COR-L47 (cell line): ENCODE results near the gene MTCL3.

Experiments
- DNase-seq: peaks from one replicate; lab custom pipeline; 2025; lab: John Stamatoyannopoulos, UW

The MTCL3 gene

GRCh38 chr6:127518710-127519468, at the start of gene MTCL3:
MTCL3 (minus strand) TSS chr6:127519335.
- DNase-seq: peak; percentile 78

GRCh38 chr6:127567476-127567875, 48.3 kb upstream of the MTCL3 start:
- DNase-seq: no peak

DNA sequence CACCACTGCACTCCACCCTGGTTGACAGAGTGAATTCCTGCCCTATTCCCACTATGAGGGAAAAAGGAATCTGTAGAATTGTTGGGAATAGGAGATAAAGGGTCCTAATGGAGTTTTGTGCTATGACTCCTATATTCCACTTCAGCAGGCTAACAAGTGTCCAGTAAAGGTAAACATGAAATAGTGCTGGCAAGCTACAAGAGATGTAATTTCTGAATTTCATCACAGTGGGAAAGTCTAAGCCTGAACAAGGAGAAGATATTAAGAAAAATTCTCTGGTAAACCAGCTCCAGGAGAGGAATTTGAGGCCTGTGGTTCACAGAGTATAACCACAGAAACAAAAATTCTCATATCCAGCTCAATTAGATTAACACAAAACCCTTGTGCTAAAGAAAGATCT, 47.5 kb upstream of the MTCL3 start:
- no peak for DNase-seq

GRCh38 chr6:127566119-127566518, 47.0 kb upstream of the MTCL3 start:
- no peak for DNase-seq

DNA sequence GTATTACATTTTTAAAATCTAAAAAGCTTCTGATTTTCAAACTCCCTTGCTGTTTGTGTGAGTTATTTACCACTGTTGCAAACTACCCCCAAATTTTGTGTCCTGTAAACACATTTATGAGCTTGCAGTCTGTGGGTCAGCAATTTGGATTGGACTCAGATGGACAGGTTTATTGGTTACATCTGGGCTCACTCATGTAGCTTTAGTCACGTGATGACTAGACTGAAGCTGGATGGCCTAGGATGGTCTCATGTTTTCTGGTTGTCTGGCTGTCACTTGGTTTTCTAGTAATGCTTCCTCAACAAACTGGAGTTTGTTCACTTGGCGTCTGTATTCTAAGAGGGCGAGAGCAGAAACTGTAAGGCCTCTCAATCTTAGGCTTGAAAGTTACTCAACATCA, 45.6 kb upstream of the MTCL3 start:
- no peak for DNase-seq

DNA sequence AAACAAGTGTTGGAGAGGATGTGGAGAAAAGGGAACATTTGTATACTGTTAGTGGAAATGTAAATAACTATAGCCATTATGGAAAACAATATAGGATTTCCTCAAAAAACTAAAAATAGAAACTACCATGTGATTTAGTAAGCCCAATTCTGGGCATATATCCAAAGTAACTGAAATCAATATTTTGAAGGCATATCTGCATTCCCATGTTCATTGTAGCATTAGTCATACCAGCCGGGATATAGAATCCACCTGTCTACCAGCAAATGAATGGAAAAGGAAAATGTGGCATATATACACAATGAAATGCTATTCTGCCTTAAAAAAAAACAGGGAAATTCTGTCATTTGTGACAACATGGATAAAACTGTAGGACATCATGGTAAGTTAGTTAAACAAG, 42.5 kb upstream of the MTCL3 start:
- DNase-seq: no peak

- DNase-seq: no peak
Measured at GRCh38 chr6:127554435-127555006, 35.4 kb upstream of the MTCL3 start.

DNA sequence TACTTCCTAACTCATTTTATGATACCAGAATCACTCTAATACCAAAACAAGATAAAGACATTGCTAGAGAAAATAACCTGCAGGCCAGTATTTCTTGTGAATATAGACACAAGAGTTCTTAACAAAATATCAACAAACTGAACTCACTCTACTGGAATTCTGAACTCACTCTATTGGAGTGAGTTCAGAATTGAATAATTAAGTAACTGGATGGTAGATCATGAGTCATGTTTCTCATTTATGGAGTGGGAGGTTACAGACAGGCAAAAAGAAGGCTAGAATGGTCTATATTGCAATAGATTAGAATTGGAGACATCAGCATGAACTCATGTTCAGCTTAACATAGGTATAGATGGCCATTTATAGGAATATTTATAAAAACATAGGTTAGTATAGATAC, 31.3 kb upstream of the MTCL3 start:
- DNase-seq: no peak

GRCh38 chr6:127547904-127548649, 28.9 kb upstream of the MTCL3 start:
- no peak for DNase-seq

- DNase-seq: no peak
Measured at GRCh38 chr6:127547215-127547614, 28.1 kb upstream of the MTCL3 start.

GRCh38 chr6:127539272-127539671, 20.1 kb upstream of the MTCL3 start:
- DNase-seq: peak; percentile 10

DNA sequence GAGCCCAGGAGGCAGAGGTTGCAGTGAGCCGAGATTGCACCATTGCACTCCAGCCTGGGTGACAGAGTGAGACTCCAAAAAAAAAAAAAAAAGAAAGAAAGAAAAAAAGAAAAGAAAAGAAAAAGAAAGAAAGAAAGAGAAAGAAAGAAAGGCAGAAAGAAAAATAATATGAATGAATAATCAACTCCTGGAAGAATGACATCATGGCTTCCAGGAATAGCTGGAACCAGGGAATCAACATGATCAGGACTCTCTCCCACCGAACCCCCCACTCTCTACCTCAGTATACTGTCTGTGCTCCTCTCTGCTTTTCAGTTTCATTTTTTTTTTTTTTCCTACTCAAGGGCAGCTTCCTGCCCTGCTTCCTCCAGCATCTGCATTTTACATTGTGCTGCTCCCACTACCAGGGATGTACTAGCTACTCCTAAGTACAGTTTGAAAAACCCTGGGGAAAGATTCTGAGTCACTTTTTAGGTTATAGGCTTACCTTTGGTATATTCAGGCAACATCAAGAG, 19.7 kb upstream of the MTCL3 start:
- DNase-seq: no peak

DNA sequence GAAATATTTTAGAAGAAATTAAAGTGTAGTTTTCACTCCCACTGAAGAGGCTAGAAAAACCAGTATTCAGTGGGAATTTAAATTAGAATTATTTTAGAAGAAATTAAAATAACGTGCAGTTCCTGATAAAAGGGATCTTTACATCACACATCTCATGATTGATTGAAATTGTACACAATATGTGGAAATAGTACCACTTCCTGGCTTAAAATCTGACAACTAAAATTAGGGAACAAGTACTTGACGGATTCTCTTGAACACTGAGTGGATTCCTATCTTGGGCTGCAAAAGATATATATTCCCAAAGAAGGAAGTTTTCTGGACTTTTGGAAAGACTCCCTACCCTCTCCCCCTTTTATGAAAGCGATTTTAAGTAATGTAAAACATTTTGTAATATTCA, 14.6 kb upstream of the MTCL3 start:
- DNase-seq: no peak

- DNase-seq: no peak
Measured at GRCh38 chr6:127533011-127533410, 13.9 kb upstream of the MTCL3 start.

- no peak for DNase-seq
Measured at GRCh38 chr6:127522714-127523113, 3.6 kb upstream of the MTCL3 start.

- no peak for DNase-seq
Measured at GRCh38 chr6:127520066-127520465, 931 bp upstream of the MTCL3 start.

GRCh38 chr6:127519469-127519785, 292 bp upstream of the MTCL3 start:
- no peak for DNase-seq

- peak; percentile 5 for DNase-seq
Measured at GRCh38 chr6:127518191-127518709, 885 bp downstream of the MTCL3 start.

- no peak for DNase-seq
Measured at GRCh38 chr6:127517693-127518092, 1.4 kb downstream of the MTCL3 start.

- DNase-seq: peak; percentile 44
Measured at GRCh38 chr6:127516662-127517273, 2.4 kb downstream of the MTCL3 start.

DNA sequence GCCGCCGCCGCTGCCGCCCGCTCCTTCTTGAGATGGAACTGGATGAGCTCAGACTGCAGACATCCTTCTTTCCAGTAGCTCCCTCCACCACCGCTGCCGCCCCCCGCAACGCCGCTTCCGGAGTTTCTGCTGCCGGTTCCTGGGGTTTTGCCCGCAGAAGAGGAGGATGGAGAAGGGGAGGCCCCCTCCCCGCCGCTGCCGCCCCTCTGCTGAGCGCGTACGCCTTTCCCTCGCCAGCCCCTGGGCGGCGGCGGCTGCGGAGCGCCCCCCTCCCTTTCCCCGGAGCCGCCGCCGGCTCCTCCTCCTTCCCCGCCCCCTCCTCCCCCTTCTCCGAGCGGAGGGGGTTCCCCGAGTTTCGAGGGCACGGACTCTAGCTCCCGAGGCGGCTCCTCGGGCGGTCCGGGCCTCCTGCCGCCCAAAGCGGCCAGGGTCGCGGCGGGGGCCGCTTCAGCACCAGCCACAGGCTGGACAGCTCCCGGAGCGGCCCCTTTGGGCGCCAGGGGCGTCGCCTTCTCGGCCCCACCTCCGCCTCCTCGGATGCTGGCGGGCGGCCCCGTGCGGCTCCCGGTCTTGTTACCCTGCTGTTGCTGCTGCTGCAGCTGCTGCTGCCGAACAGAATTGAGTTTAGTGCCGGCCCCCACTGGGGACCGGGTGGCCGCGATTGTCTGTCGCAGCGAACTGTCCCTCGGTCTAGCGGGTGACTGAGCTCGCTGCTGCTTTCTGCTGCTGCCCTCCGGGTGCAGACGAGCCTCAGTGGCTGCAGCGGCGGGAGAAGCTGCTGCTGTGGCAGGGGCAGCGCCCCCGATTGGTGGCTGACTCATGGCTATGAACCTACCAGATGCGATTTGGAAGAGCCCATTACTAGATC, 3.1 kb downstream of the MTCL3 start:
- peak; percentile 53 for DNase-seq
